K562 (cell line): Measurements from ENCODE around the gene U2AF1L4. TPM values are rescaled to one million over a fixed set of nuclear protein-coding genes. Genes with fewer than 3 reads are reported as not detected.

Source experiments
- ATAC-seq: fragments of 200-7000 bp; cut with Tn5 transposase; 3 replicates; pipeline ENCODE4 v1.9.1; 2020; ENCODE audit warnings: moderate library complexity
- BruUV-seq: library from RNA; stranded (reverse); fragments of 400-500 nt; replicated peaks from 2 replicates; lab custom pipeline; 2021; lab: Mats Ljungman, UMichigan
- CTCF ChIA-PET: fragments of 300-600 bp; formaldehyde crosslinking; extraction: SDS; loops from one replicate; lab custom pipeline; 2021; ENCODE audit warnings: low intra/inter-chr PET ratio; lab: Yijun Ruan, JAX
- POLR2A ChIA-PET: fragments of 300-600, 350-650 bp; sonication (Branson Sonifier 250); formaldehyde crosslinking; extraction: SDS; loops from one replicate; lab custom pipeline; 2021; ENCODE audit warnings: antibody characterized with exemption, inconsistent platforms; lab: Yijun Ruan, JAX
- DNase-seq, 4 experiments: peaks; one replicate each; pipeline versions ENCODE4 v3.0.0 to v3.0.0-alpha.2; 2011 to 2018; ENCODE audit warnings: low spot score in 3 of 4, mixed read lengths in 3 of 4; ENCODE audit errors: extremely low read depth in 1 of 4
- FAIRE-seq: peaks from 2 replicates; lab custom pipeline; 2011; peaks lifted over from hg19 to GRCh38; lab: Jason Lieb, UNC
- H2AFZ ChIP-seq: 2 replicates; pipeline ENCODE4 v1.6.0; 2011; ENCODE audit warnings: low read depth, low read length, control low read depth, inconsistent platforms
- H3K27ac ChIP-seq: fragments of 200-600 bp; 3 replicates; pipeline ENCODE4 v1.8.0; 2011; ENCODE audit warnings: low read depth, mild to moderate bottlenecking, control low read depth, inconsistent platforms, low read length, moderate library complexity, mixed read lengths; ENCODE audit errors: extremely low read depth
- H3K27me3 ChIP-seq, 2 experiments: fragments of 300-600 bp in 1 of 2; 2 replicates in 1 of 2; 3 replicates in 1 of 2; pipeline versions ENCODE4 v1.6.0 to v1.8.0; 2011; ENCODE audit warnings: inconsistent platforms in 2 of 2, low read length in 2 of 2, mild to moderate bottlenecking in 1 of 2, mixed read lengths in 1 of 2, moderate library complexity in 1 of 2; ENCODE audit not compliant: control insufficient read depth in 2 of 2, insufficient read depth in 2 of 2
- H3K36me3 ChIP-seq: fragments of 300-600 bp; 3 replicates; pipeline ENCODE4 v1.8.0; 2011; ENCODE audit warnings: mild to moderate bottlenecking, low read length, inconsistent platforms; ENCODE audit not compliant: control insufficient read depth, insufficient read depth
- H3K4me1 ChIP-seq, 2 experiments: fragments of 200-600 bp in 1 of 2; replicated peaks in 1 of 2; 2 replicates in 1 of 2; 3 replicates in 1 of 2; pipeline versions ENCODE4 v1.5.1 to v1.8.0; 2011; ENCODE audit warnings: inconsistent platforms in 2 of 2, low read length in 2 of 2, mild to moderate bottlenecking in 1 of 2, mixed read lengths in 1 of 2, moderate library complexity in 1 of 2; ENCODE audit not compliant: control insufficient read depth in 2 of 2, insufficient read depth in 2 of 2
- H3K4me2 ChIP-seq: 2 replicates; pipeline ENCODE4 v1.6.1; 2011; ENCODE audit warnings: low read length, control low read depth, inconsistent platforms, mixed read lengths; ENCODE audit not compliant: insufficient read depth
- H3K4me3 ChIP-seq: fragments of 200-600 bp; sonication (generic), shearing (Covaris generic); 2 replicates; pipeline ENCODE4 v1.5.1; 2016; ENCODE audit warnings: control low read depth, inconsistent platforms
- H3K79me2 ChIP-seq: fragments of 200-600 bp; 3 replicates; pipeline ENCODE4 v1.8.0; 2011; ENCODE audit warnings: low read length, inconsistent platforms; ENCODE audit not compliant: control insufficient read depth, insufficient read depth
- H3K9ac ChIP-seq, 2 experiments: 2 replicates each; pipeline versions ENCODE4 v1.6.0 to v1.6.1; 2011; ENCODE audit warnings: low read depth in 2 of 2, low read length in 2 of 2, control low read depth in 1 of 2, inconsistent platforms in 1 of 2, mild to moderate bottlenecking in 1 of 2, mixed read lengths in 1 of 2; ENCODE audit not compliant: insufficient read depth in 1 of 2
- H3K9me1 ChIP-seq: one replicate; pipeline ENCODE4 v1.6.0; 2011; ENCODE audit warnings: inconsistent platforms, mild to moderate bottlenecking, low read length, moderate library complexity; ENCODE audit not compliant: control insufficient read depth, insufficient read depth
- H3K9me3 ChIP-seq: replicated peaks from 2 replicates; pipeline ENCODE4 v1.5.1; 2011; ENCODE audit warnings: low read depth, low read length, inconsistent platforms; ENCODE audit not compliant: control insufficient read depth, insufficient read depth
- H4K20me1 ChIP-seq: replicated peaks from 2 replicates; pipeline ENCODE4 v1.6.1; 2011; ENCODE audit warnings: low read length, inconsistent platforms, mixed read lengths; ENCODE audit not compliant: control insufficient read depth, insufficient read depth
- MAZ ChIP-seq, 2 experiments: fragments of 450-650 bp in 1 of 2; sonication (generic) in 1 of 2; formaldehyde crosslinking; IDR thresholded peaks in 1 of 2; conservative IDR thresholded peaks in 1 of 2; 2 replicates each; pipeline versions ENCODE4 v1.4.0 to v1.5.0; 2020; ENCODE audit warnings: mild to moderate bottlenecking in 1 of 2, missing genetic modification reagents in 1 of 2
- MBD2 ChIP-seq: sonication (generic); IDR thresholded peaks from 2 replicates; pipeline ENCODE4 v1.6.1; 2016; ENCODE audit warnings: low read depth, borderline replicate concordance
- NBN ChIP-seq: fragments of 450-650 bp; IDR thresholded peaks from 2 replicates; pipeline ENCODE4 v1.6.1; 2016; ENCODE audit warnings: low read depth, mild to moderate bottlenecking
- PHF8 ChIP-seq: fragments of 200-600 bp; sonication (generic); IDR thresholded peaks from 2 replicates; pipeline ENCODE4 v1.6.1; 2012; ENCODE audit warnings: mixed run types, mild to moderate bottlenecking, inconsistent platforms, low read length, moderate library complexity, borderline replicate concordance
- SIRT6 ChIP-seq: IDR thresholded peaks from one replicate; pipeline ENCODE4 v1.6.1; 2012; ENCODE audit warnings: low read depth, mild to moderate bottlenecking, control low read depth, inconsistent platforms, low read length, moderate library complexity
- TBL1XR1 ChIP-seq, 2 experiments: IDR thresholded peaks; 2 replicates each; pipeline ENCODE4 v1.6.1; 2012; ENCODE audit warnings: improper control_type of control experiment in 2 of 2, low read length in 2 of 2, mild to moderate bottlenecking in 1 of 2
- XRCC3 ChIP-seq: fragments of 450-650 bp; IDR thresholded peaks from 2 replicates; pipeline ENCODE4 v1.6.1; 2017; ENCODE audit warnings: mild to moderate bottlenecking, moderate library complexity
- XRCC4 ChIP-seq: IDR thresholded peaks from one replicate; pipeline ENCODE4 v1.6.1; 2011; ENCODE audit not compliant: insufficient read depth, insufficient read length; ENCODE audit errors: extremely low read depth
- ZBTB1 ChIP-seq: sonication (generic); formaldehyde crosslinking; IDR thresholded peaks from 2 replicates; pipeline ENCODE4 v1.8.1; 2023; ENCODE audit warnings: missing genetic modification reagents, low read depth, mild to moderate bottlenecking, borderline replicate concordance
- ZNF133 ChIP-seq: fragments of 250-450 bp; sonication (Bioruptor Pico); IDR thresholded peaks from 2 replicates; pipeline ENCODE4 v1.4.0; 2020; ENCODE audit warnings: mild to moderate bottlenecking
- WGBS: fragments of 100-300 bp; shearing (Covaris generic); methylation state at CpG from one replicate; pipeline ENCODE4 v1.1.6; 2016; ENCODE audit warnings: low coverage, mixed read lengths; ENCODE audit not compliant: insufficient coverage; ENCODE audit errors: missing lambda C conversion rate; 5-methylcytosine and 5-hydroxymethylcytosine counted together
- in situ Hi-C: fragments of 300-500 bp; cut with MboI; formaldehyde crosslinking; loops from 4 replicates; pipeline ENCODE4 v1.15.0; 2018; ENCODE audit warnings: inconsistent platforms, mixed read lengths
- intact Hi-C: fragments of 100-400 bp; cut with micrococcal nuclease; formaldehyde crosslinking; loops from 2 replicates; pipeline ENCODE4 v1.14.2; 2022
- polyA plus RNA-seq, 8 experiments: library from polyadenylated mRNA; depleted of rRNA in 4 of 8; stranded (reverse) in 5 of 8; unstranded in 3 of 8; fragments of >200 nt; fragmentation: Nextera tagmentation in 2 of 8; fragmentation: Illumina TruSeq in 1 of 8; extraction: Ambion mirVana in 2 of 8; extraction: Trizol in 1 of 8; gene quantifications; 2 replicates each; pipeline versions ENCODE4 v1.2.1 to v1.2.3, GENCODE V29; 2011 to 2014; ENCODE audit warnings: inconsistent platforms in 1 of 8, missing spikeins in 1 of 8
- total RNA-seq, 7 experiments: library from RNA; depleted of rRNA in 6 of 7; stranded (reverse); fragments of >200 nt in 6 of 7; fragmentation: Illumina TruSeq in 2 of 7; extraction: Trizol in 2 of 7; gene quantifications; 2 replicates each; pipeline versions ENCODE4 v1.2.1 to v1.2.3, GENCODE V29; 2011 to 2021; ENCODE audit warnings: low replicate concordance in 1 of 7
- TF ChIP-seq, protein P1 (sequence below): fragments of 250-450 bp; sonication (Bioruptor Pico); IDR thresholded peaks from 2 replicates; pipeline ENCODE4 v1.8.0; 2021; ENCODE audit warnings: moderate library complexity, mild to moderate bottlenecking, inconsistent platforms
- TF ChIP-seq, protein P2 (sequence below): fragments of 250-450 bp; sonication (Bioruptor Pico); IDR thresholded peaks from 2 replicates; pipeline ENCODE4 v1.4.0; 2020
- TF ChIP-seq, protein P3 (sequence below), 2 experiments: fragments of 250-450 bp in 1 of 2; fragments of 450-650 bp in 1 of 2; sonication (Bioruptor Pico) in 1 of 2; IDR thresholded peaks; 2 replicates each; pipeline versions ENCODE4 v1.6.1 to v1.8.0; 2016 to 2021; ENCODE audit warnings: mild to moderate bottlenecking in 2 of 2, moderate library complexity in 2 of 2, missing compliant biosample characterization in 1 of 2, missing genetic modification characterization in 1 of 2
- TF ChIP-seq, protein P4 (sequence below), 3 experiments: fragments of 200-800 bp in 1 of 3; sonication (Bioruptor generic) in 1 of 3; sonication (generic) in 1 of 3; formaldehyde crosslinking in 1 of 3; IDR thresholded peaks; 2 replicates each; pipeline versions ENCODE4 v1.6.1 to v1.8.0; 2016 to 2022; ENCODE audit warnings: mild to moderate bottlenecking in 2 of 3, missing compliant biosample characterization in 2 of 3, missing genetic modification characterization in 2 of 3, missing genetic modification reagents in 1 of 3

Gene U2AF1L4
- total and polyA plus RNA-seq, 9 of the 15 experiments (the other 6 are each of a cell fraction or from before 2014, with no cell fraction given) = 8.4 to 19.5 (median 12.6) TPM

DNA sequence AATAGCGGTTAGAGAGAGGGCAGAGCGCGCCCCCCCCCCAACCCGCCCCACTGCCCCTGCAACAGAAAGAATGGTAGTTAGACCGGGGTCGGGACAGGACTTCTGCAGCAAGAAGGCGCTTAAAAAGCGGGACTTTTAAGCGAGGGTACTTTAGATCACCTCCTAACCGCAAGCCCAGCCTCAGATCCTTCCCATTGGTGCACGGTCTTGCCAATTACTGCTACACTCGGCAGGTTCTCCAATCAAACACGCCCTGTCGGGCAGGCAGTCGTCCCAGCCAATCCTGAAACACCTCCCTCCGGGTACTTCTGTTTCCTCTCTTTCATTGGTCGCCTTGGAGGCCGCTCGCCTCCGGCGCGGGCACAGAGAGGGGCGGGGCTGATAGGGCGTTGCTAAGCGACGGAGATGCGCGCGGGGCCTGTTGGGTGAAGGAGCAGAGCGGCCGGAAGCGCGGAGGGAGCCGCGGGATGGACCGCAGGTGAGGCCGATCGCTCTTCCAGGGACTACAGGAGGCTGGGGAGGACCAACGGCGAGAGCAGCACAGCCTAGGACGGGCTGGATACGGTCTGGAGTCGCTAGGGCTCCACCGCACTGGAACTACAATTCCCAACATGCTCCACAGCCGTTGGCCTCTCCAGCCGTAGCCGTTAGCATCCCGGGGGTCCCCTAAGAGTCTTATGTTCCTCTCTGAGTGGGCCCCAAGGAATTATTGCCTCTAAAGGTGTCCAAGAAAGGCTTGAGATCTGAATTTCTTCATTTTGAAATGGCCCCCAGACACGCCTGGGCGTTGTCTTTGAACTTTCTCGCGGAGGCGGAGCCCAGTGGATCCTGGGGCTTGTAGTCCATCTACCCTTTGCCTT, 12.8 kb upstream of the U2AF1L4 start, which contains the start of gene PROSER3:
Gene PROSER3, plus strand, starts transcription at position 428 of the 860 bp plus-strand sequence. Its CDS starts 40 bp downstream, at position 468.
- Histone ChIP-seq H3K79me2 (peaks cover 17% of the 10 kb centered on the region), H3K27me3 (no peaks in the 10 kb centered on the region), H3K9ac (peak within 1 kb of the TSS; percentile 93 to 97), H3K4me2 (peak within 1 kb of the TSS; percentile 85), H3K4me3 (peak within 1 kb of the TSS; percentile 80), H3K9me1 (no peaks in the 10 kb centered on the region), H3K9me3 (no peaks in the 10 kb centered on the region; the same call in 1 of the 2 replicates), H4K20me1 (no peaks in the 10 kb centered on the region; the same call in 1 of the 2 replicates), H3K4me1 (peaks cover 13 to 37% of the 10 kb centered on the region in 2 experiments), H3K27ac (peak within 1 kb of the TSS; percentile 96), H2AFZ (peak within 1 kb of the TSS; percentile 90), H3K36me3 (peaks cover 36% of the 10 kb centered on the region; the same call in 2 of the 3 replicates)
- in situ Hi-C loops (no loop called here), intact Hi-C loops (no loop called here)
- ChIA-PET POLR2A (interaction anchor here (0.6 to 2.2 kb wide), 5 partner anchors 10 to 435 kb away, joined by 3 to 12 read pairs (median 3); partner anchors contain the start of genes LIN37, PSENEN and U2AF1L4), CTCF (no interaction called here)
- WGBS = 2% methylated on average over 49 of the region's 53 CpGs
- DNase-seq (peak; percentile 96 to 99 (median 98)), ATAC-seq (peak; percentile 98), FAIRE-seq (peak; percentile 100)
- TSS peak; percentile 78 for BruUV-seq
- peak; percentile 99 for TF ChIP-seq MBD2
- TF ChIP-seq XRCC4 = no peak
- no peak for TF ChIP-seq XRCC3
- TF ChIP-seq, protein P1, sequence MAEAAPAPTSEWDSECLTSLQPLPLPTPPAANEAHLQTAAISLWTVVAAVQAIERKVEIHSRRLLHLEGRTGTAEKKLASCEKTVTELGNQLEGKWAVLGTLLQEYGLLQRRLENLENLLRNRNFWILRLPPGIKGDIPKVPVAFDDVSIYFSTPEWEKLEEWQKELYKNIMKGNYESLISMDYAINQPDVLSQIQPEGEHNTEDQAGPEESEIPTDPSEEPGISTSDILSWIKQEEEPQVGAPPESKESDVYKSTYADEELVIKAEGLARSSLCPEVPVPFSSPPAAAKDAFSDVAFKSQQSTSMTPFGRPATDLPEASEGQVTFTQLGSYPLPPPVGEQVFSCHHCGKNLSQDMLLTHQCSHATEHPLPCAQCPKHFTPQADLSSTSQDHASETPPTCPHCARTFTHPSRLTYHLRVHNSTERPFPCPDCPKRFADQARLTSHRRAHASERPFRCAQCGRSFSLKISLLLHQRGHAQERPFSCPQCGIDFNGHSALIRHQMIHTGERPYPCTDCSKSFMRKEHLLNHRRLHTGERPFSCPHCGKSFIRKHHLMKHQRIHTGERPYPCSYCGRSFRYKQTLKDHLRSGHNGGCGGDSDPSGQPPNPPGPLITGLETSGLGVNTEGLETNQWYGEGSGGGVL (CRISPR knock-in tag) = no peak
- TF ChIP-seq MAZ (CRISPR knock-in tag; conservative IDR thresholded peaks at IDR 0.05 in 1 of 2, IDR thresholded peaks at IDR 0.05 in 1 of 2) = peak; percentile 62 to 77
- TF ChIP-seq, protein P2, sequence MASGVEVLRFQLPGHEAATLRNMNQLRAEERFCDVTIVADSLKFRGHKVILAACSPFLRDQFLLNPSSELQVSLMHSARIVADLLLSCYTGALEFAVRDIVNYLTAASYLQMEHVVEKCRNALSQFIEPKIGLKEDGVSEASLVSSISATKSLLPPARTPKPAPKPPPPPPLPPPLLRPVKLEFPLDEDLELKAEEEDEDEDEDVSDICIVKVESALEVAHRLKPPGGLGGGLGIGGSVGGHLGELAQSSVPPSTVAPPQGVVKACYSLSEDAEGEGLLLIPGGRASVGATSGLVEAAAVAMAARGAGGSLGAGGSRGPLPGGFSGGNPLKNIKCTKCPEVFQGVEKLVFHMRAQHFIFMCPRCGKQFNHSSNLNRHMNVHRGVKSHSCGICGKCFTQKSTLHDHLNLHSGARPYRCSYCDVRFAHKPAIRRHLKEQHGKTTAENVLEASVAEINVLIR = peak; percentile 30; the same call in 1 of the 2 replicates
- peak; percentile 89 for TF ChIP-seq PHF8
- no peak for TF ChIP-seq NBN
- no peak for TF ChIP-seq SIRT6
- peak in 1 of 2 experiments; percentile 41; a peak in 1 of 4 replicates for TF ChIP-seq TBL1XR1 (IDR thresholded peaks at IDR 0.05; ENCODE audit: low read length in 2 of 2)
- TF ChIP-seq, protein P3, sequence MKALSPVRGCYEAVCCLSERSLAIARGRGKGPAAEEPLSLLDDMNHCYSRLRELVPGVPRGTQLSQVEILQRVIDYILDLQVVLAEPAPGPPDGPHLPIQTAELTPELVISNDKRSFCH (CRISPR knock-in tag; IDR thresholded peaks at IDR 0.05) = no peak
- TF ChIP-seq, protein P3 (tag; IDR thresholded peaks at IDR 0.05) = peak; percentile 44; the same call in 1 of the 2 replicates
- TF ChIP-seq, protein P4, sequence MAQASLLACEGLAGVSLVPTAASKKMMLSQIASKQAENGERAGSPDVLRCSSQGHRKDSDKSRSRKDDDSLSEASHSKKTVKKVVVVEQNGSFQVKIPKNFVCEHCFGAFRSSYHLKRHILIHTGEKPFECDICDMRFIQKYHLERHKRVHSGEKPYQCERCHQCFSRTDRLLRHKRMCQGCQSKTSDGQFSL (CRISPR knock-in tag; IDR thresholded peaks at IDR 0.05) = no peak
- TF ChIP-seq, protein P4 (tag; IDR thresholded peaks at IDR 0.05) = no peak
- TF ChIP-seq ZBTB1 (CRISPR knock-in tag) = no peak
- no peak for TF ChIP-seq ZNF133
